ENCODE results near the gene UGT1A3.

UGT1A3 gene

GRCh38 chr2:233803292-233803911 is 74.6 kb downstream of the UGT1A3 start:
- no peak for TF ChIP-seq CTCF (IDR thresholded peaks at IDR 0.05; ENCODE audit: insufficient read depth, missing control alignments)
- FAIRE-seq: no peak
- DNase-seq (ENCODE audit: insufficient read length, low spot score): no peak

- FAIRE-seq (no peak), DNase-seq (ENCODE audit: insufficient read length, low spot score) (no peak)
- no peak for TF ChIP-seq CTCF (IDR thresholded peaks at IDR 0.05; ENCODE audit: insufficient read depth, missing control alignments)
Observed at GRCh38 chr2:233803994-233804393, 75.2 kb downstream of the UGT1A3 start.

DNA sequence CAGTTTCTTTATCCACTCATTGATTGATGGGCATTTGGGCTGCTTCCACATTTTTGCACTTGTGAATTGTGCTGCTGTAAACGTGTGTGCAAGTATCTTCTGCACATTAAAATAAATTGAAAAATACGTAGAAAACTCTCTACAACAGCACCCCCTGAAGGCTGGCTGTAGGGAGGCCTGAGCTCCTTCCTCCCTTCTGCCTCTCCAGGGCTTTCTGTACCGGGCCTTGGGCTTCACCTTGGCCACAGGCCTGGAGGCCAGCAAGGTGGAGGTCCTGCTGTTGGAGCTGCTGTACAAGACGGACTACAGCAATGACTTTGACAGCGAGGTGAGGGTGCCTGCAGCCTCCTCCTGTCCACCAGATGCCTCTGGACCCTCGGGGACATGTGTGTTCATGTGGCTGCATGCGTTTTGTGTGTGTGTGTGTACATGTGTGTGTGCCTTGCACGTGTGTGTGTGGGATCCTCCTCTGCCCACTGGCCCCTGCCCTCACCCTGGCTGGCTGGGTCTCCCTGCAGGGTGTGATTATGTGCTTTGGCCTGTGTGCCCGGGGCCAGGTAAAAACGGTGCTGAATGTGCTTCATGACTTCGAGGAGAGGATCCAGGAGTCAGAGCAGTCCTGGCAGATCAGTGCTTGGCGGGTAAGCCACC is 78.5 kb downstream of the UGT1A3 start:
- FAIRE-seq: no peak

DNA sequence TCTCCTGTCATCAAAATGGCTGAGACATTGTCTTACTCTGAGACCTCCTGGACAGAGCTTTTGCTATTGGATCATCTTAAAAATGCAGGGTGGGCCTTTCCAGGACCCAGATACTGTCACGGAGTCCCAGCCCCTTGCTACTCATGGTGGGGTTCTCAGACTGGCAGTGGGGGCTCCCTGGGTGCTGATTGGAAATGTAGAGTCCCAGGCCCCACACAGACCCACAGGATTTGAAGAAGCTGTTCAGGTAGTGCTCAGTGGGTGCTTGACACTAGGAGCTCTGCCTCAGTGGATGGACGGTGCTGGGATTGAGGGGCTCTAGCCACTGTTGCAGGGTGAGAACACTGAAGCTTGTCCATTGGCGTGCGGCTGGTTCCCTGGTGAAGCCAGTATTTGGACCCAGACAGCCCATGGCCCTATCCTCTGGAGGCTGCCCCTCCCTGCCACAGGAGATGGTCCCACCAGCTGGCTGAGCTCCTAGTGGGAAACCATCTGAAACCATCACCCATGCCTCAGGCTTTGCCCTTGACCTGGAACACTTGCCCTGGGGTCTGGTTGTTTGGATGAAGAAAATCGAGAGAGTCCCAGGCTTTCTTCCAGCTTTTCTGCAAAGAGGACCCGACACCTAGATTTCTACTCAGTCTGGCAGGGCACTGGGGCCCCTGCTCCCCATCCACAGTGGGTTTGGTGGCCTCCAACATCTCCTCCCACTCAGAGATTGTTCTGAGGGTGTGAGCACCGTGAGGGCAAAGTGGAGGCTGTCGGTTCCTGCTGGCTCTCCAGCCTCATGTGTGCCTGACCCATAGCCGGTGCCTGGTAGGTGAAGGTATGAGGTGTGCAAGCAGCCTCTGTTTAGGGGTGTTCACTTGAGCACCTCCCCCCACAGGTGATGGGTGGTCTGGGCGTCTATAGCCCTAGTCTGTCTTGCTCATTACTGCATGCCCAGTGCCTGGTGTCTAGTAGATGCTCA is 79.4 kb downstream of the UGT1A3 start:
- no peak for FAIRE-seq
- no peak for DNase-seq (ENCODE audit: insufficient read length, low spot score)
- no peak for TF ChIP-seq CTCF (IDR thresholded peaks at IDR 0.05; ENCODE audit: insufficient read depth, missing control alignments)

More for the DNA sequence above, 78.5 kb downstream of the UGT1A3 start:
- no peak for DNase-seq (ENCODE audit: insufficient read length, low spot score)
- TF ChIP-seq CTCF (IDR thresholded peaks at IDR 0.05; ENCODE audit: insufficient read depth, missing control alignments): no peak

- no peak for TF ChIP-seq CTCF (IDR thresholded peaks at IDR 0.05; ENCODE audit: insufficient read depth, missing control alignments)
- FAIRE-seq: no peak
- DNase-seq (ENCODE audit: insufficient read length, low spot score): no peak
Observed at GRCh38 chr2:233810385-233810784, 81.5 kb downstream of the UGT1A3 start.

GRCh38 chr2:233811087-233811486 is 82.2 kb downstream of the UGT1A3 start:
- no peak for TF ChIP-seq CTCF (IDR thresholded peaks at IDR 0.05; ENCODE audit: insufficient read depth, missing control alignments)
- no peak for FAIRE-seq
- no peak for DNase-seq (ENCODE audit: insufficient read length, low spot score)
